Measurements from ENCODE around the gene PACRG.

- TF ChIP-seq POLR2A (IDR thresholded peaks at IDR 0.05) = no peak
- no peak for TF ChIP-seq CTCF (IDR thresholded peaks at IDR 0.05)
Measured at GRCh38 chr6:163063561-163063960, 335.8 kb downstream of the PACRG start.
